Measurements from ENCODE around the gene C2CD4D.
"Not testable (repeated sequence)": the region's sequence is repeated elsewhere in the genome, so short reads cannot be mapped to it uniquely, and the experiment has no call there.

C2CD4D gene

DNA sequence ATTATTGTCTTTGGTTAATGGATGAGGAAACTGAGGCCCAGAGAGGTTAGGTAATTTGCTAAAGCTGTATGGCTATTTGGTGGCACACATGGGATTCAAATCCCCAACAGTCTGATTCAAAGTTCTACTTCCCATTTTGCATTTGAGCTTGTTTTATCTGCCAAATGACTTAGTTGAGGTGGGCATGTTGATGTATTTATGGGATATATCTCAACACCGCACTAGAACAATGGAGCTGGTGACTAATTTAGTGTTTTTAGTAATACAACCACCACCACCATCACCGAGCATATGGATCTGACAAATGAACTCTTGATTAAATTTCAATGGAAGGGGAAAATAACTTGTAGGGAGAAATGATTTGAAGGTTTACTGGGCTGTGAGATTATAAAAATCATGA is 42.8 kb upstream of the C2CD4D start:
- Mint-ChIP-seq H3K4me1 (no peaks in the 10 kb centered on the region), H3K9me3 (no peaks in the 10 kb centered on the region), H3K36me3 (ENCODE audit: low read depth) (peaks cover 31% of the 10 kb centered on the region), H3K27me3 (ENCODE audit: low read depth) (no peaks in the 10 kb centered on the region), H3K27ac (no peak overlapping the region), H3K4me3 (no peak overlapping the region)
- TF ChIP-seq, protein P1, sequence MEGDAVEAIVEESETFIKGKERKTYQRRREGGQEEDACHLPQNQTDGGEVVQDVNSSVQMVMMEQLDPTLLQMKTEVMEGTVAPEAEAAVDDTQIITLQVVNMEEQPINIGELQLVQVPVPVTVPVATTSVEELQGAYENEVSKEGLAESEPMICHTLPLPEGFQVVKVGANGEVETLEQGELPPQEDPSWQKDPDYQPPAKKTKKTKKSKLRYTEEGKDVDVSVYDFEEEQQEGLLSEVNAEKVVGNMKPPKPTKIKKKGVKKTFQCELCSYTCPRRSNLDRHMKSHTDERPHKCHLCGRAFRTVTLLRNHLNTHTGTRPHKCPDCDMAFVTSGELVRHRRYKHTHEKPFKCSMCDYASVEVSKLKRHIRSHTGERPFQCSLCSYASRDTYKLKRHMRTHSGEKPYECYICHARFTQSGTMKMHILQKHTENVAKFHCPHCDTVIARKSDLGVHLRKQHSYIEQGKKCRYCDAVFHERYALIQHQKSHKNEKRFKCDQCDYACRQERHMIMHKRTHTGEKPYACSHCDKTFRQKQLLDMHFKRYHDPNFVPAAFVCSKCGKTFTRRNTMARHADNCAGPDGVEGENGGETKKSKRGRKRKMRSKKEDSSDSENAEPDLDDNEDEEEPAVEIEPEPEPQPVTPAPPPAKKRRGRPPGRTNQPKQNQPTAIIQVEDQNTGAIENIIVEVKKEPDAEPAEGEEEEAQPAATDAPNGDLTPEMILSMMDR (IDR thresholded peaks at IDR 0.05; ENCODE audit: unreplicated experiment in 3 of 3) = no peak

DNA sequence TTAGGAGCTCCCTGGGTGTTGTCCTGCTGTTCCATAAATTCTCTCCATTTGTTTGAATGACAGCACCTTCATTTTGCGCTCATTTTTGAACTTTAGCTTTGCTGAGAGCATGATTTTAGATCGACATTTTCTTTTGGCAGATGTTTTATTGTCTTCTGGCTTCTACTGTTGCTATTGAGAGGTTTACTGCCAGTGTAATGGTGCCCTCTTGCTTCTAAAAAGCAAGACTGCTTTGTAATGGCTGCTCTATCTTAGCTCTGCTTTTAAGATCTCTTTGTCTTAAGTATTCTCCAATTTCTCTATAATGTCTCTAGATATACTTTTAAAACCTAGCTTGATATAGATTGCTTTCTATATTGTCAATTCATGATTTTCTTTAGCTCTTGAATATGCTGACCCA is 41.9 kb upstream of the C2CD4D start:
- peaks cover 32% of the 10 kb centered on the region for H3K36me3 Mint-ChIP-seq (ENCODE audit: low read depth)
- H3K27ac Mint-ChIP-seq = no peak overlapping the region
- H3K9me3 Mint-ChIP-seq = no peaks in the 10 kb centered on the region
- H3K27me3 Mint-ChIP-seq (ENCODE audit: low read depth) = no peaks in the 10 kb centered on the region
- H3K4me1 Mint-ChIP-seq = no peaks in the 10 kb centered on the region
- TF ChIP-seq, protein P1 (IDR thresholded peaks at IDR 0.05; ENCODE audit: unreplicated experiment in 3 of 3) = no peak
- H3K4me3 Mint-ChIP-seq = no peak overlapping the region

DNA sequence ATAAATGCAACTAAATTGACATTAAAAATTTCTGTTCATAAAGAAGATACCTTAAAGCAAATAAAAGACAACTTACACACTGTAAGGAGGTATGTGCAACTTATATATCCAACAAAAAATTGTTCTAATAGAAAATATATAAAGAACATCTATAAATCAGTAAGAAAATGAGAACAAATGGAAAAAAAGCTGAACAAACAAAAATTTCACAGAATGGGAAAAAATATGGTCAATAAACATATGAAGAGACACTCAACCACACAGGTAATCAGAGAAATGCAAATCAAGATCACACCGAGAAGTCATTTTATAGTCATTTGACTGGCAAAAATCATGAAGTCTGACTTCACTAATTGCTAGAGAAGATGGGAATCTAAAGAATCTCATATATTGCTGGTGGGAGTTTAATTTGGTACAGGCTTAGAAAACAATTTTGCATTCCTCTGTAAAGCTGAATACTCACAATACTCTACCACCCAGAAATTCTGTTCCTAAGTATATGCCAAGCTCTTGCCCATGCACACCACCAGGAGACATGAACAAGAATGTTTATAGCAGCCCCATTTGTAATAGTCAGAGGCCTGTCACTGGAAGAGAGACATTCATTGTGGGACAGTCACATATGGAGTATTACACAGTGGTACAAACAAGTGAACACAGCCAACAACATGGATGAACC is 35.9 kb upstream of the C2CD4D start:
- H3K4me1 Mint-ChIP-seq = no peaks in the 10 kb centered on the region
- H3K9me3 Mint-ChIP-seq = no peaks in the 10 kb centered on the region
- peaks cover 29% of the 10 kb centered on the region for H3K36me3 Mint-ChIP-seq (ENCODE audit: low read depth)
- no peaks in the 10 kb centered on the region for H3K27me3 Mint-ChIP-seq (ENCODE audit: low read depth)
- no peak overlapping the region for H3K4me3 Mint-ChIP-seq
- TF ChIP-seq, protein P1 (IDR thresholded peaks at IDR 0.05; ENCODE audit: unreplicated experiment in 3 of 3) = no peak
- H3K27ac Mint-ChIP-seq = peak overlapping the region in 1 of 3 experiments; percentile 18

DNA sequence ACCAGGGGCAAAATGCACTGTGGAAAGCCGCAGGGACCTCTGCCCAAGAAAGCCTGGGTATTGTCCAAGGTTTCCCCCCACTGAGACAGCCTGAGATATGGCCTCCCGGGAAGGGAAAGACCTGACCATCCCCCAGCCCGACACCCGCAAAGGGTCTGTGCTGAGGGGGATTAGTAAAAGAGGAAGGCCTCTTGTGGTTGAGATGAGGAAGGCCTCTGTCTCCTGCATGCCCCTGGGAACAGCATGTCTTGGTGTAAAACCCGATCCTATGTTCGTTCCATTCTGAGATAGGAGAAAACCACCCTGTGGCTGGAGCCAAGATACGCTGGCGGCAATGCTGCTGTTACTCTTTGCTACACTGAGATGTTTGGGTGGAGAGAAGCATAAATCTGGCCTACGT is 33.2 kb upstream of the C2CD4D start:
- not testable (repeated sequence) for H3K9me3 Mint-ChIP-seq; H3K27me3 Mint-ChIP-seq (ENCODE audit: low read depth); H3K4me1 Mint-ChIP-seq; H3K4me3 Mint-ChIP-seq
- peak overlapping the region; percentile 7 to 67 (median 48) for H3K27ac Mint-ChIP-seq
- H3K36me3 Mint-ChIP-seq (ENCODE audit: low read depth) = peaks cover 24% of the 10 kb centered on the region

DNA sequence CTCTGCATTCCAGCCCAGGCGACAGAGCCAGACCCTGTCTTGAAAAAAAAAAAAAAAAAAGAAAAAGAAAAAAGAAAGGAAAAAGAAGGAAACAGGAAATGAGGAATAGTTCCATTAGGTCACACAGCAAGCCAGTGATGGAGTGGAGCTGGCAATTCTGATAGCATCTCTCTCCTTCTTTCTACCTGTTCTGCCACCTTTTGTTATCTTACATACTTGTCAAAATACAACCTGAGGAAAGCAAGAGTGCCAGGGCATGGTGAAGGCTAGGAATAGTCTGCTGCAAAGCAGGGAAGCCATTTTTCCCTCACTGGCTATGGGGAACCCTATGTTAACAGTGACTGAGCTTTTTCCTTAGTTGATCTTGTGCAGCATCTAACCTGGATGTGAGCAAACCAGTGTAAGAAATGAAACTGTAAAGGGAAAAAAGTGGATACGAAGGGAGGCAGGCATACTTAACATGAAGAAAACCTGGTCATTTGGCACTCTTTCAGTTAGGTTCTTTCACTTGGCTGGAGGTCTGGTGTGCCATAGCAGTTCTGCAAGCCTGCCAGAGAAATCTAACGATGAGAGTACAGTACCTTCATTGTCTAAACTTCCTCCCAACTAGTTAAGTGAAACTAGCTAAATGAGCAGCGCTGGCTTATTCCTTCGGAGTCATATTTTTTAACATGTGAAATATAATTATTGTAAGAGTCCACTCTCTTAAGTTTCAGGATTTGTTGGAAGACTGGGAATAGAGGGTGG is 31.8 kb upstream of the C2CD4D start:
- H3K27ac Mint-ChIP-seq = no peak overlapping the region
- H3K36me3 Mint-ChIP-seq (ENCODE audit: low read depth) = peaks cover 16% of the 10 kb centered on the region
- H3K4me1 Mint-ChIP-seq = peaks cover 6% of the 10 kb centered on the region
- H3K9me3 Mint-ChIP-seq = no peaks in the 10 kb centered on the region
- no peak overlapping the region for H3K4me3 Mint-ChIP-seq
- TF ChIP-seq, protein P1 (IDR thresholded peaks at IDR 0.05; ENCODE audit: unreplicated experiment in 3 of 3) = no peak
- no peaks in the 10 kb centered on the region for H3K27me3 Mint-ChIP-seq (ENCODE audit: low read depth)

DNA sequence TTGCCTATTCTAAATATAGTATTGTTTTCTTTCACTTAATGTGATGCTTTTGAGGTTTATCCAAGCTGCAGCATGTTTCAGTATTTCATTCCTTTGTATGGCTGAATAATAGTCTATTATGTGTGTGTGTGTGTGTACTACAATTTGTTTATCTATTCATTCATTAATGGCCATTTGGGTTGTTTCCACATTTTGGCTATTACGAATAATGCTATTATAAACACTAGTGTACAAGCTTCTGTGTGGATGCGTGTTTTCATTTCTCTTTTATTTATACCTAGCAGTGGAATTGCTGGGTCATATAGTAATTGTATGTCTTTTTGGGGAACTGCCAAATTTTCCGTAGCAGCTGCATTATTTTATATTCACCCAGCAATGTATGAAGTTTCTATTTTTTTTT is 28.9 kb upstream of the C2CD4D start:
- TF ChIP-seq, protein P1 (IDR thresholded peaks at IDR 0.05; ENCODE audit: unreplicated experiment in 3 of 3) = no peak
- H3K27ac Mint-ChIP-seq = peak overlapping the region; percentile 4 to 35 (median 15)
- H3K4me3 Mint-ChIP-seq = no peak overlapping the region
- H3K9me3 Mint-ChIP-seq = no peaks in the 10 kb centered on the region
- peaks cover 6% of the 10 kb centered on the region for H3K36me3 Mint-ChIP-seq (ENCODE audit: low read depth)
- peaks cover 6% of the 10 kb centered on the region for H3K4me1 Mint-ChIP-seq
- peaks cover 4% of the 10 kb centered on the region for H3K27me3 Mint-ChIP-seq (ENCODE audit: low read depth)

Data from nephron (organoid).